ENCODE data around the gene RFX6.

DNA sequence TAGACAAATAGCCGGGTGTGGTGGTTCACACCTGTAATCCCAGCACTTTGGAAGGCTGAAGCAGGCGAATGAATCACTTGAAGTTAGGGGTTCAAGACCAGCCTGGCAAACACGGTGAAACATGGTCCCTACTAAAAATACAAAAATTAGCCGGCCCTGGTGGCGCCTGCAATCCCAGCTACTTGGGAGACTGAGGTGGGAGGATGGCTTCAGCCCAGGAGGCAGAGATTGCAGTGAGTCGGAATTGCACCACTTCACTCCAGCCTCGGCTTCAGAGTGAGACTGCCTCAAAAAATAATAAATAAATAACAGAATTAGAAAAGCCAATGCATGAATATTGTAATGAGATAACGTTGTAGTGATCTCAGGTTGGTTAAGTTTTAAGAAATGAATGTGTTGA, 61.3 kb downstream of the RFX6 start:
- TF ChIP-seq GABPA (IDR thresholded peaks at IDR 0.05; ENCODE audit: low read depth) (no peak), TAF1 (IDR thresholded peaks at IDR 0.05; ENCODE audit: borderline replicate concordance, low read depth, low read length) (no peak), EP300 (IDR thresholded peaks at IDR 0.05; ENCODE audit: borderline replicate concordance in 1 of 2, low read depth in 1 of 2, low read length in 1 of 2) (no peak), JUND (IDR thresholded peaks at IDR 0.05) (no peak)
- TF ChIP-seq, protein P1, sequence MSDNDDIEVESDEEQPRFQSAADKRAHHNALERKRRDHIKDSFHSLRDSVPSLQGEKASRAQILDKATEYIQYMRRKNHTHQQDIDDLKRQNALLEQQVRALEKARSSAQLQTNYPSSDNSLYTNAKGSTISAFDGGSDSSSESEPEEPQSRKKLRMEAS (IDR thresholded peaks at IDR 0.05; ENCODE audit: low read depth) = no peak
- TF ChIP-seq, protein P2, sequence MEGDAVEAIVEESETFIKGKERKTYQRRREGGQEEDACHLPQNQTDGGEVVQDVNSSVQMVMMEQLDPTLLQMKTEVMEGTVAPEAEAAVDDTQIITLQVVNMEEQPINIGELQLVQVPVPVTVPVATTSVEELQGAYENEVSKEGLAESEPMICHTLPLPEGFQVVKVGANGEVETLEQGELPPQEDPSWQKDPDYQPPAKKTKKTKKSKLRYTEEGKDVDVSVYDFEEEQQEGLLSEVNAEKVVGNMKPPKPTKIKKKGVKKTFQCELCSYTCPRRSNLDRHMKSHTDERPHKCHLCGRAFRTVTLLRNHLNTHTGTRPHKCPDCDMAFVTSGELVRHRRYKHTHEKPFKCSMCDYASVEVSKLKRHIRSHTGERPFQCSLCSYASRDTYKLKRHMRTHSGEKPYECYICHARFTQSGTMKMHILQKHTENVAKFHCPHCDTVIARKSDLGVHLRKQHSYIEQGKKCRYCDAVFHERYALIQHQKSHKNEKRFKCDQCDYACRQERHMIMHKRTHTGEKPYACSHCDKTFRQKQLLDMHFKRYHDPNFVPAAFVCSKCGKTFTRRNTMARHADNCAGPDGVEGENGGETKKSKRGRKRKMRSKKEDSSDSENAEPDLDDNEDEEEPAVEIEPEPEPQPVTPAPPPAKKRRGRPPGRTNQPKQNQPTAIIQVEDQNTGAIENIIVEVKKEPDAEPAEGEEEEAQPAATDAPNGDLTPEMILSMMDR (IDR thresholded peaks at IDR 0.05) = no peak
- TF ChIP-seq, protein P3, sequence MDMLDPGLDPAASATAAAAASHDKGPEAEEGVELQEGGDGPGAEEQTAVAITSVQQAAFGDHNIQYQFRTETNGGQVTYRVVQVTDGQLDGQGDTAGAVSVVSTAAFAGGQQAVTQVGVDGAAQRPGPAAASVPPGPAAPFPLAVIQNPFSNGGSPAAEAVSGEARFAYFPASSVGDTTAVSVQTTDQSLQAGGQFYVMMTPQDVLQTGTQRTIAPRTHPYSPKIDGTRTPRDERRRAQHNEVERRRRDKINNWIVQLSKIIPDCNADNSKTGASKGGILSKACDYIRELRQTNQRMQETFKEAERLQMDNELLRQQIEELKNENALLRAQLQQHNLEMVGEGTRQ (IDR thresholded peaks at IDR 0.05; ENCODE audit: borderline replicate concordance, low read depth, low read length) = no peak

Data from SK-N-SH (cell line).